PC-3 (cell line): ENCODE results near the gene KCNH1. TPM values are rescaled to one million over a fixed set of nuclear protein-coding genes. Genes with fewer than 3 reads are reported as not detected.

Source experiments
- ATAC-seq: fragments of 200-7000 bp; cut with Tn5 transposase; 2 replicates; pipeline ENCODE4 v1.9.1; 2020; ENCODE audit warnings: mild to moderate bottlenecking, moderate library complexity
- BruUV-seq: library from RNA; stranded (reverse); fragments of 400-500 nt; replicated peaks from 2 replicates; lab custom pipeline; 2021; lab: Mats Ljungman, UMichigan
- CTCF ChIA-PET: fragments of 300-600 bp; sonication (Branson Sonifier 250); formaldehyde crosslinking; loops from one replicate; lab custom pipeline; 2022; ENCODE audit warnings: antibody characterized with exemption; lab: Charles Lee
- POLR2A ChIA-PET: fragments of 300-600 bp; sonication (Branson Sonifier 250); formaldehyde crosslinking; loops from one replicate; lab custom pipeline; 2022; ENCODE audit warnings: antibody characterized with exemption; ENCODE audit not compliant: unreplicated experiment; lab: Charles Lee
- DNase-seq: peaks from one replicate; pipeline ENCODE4 v3.0.0-alpha.2; 2015
- H2AFZ ChIP-seq: fragments of 300-600 bp; sonication (generic); 2 replicates; pipeline ENCODE4 v1.6.0; 2016; ENCODE audit warnings: antibody characterized with exemption, low read length
- H3F3A ChIP-seq: fragments of 300-600 bp; sonication (generic); one replicate; pipeline ENCODE4 v1.6.0; 2017; ENCODE audit warnings: antibody characterized with exemption, low read length, control low read depth, mild to moderate bottlenecking; ENCODE audit not compliant: unreplicated experiment
- H3K27ac ChIP-seq: fragments of 300-600 bp; sonication (generic); 2 replicates; pipeline ENCODE4 v1.5.1; 2016; ENCODE audit warnings: mild to moderate bottlenecking, low read length
- H3K27me3 ChIP-seq: fragments of 300-600 bp; sonication (generic); 2 replicates; pipeline ENCODE4 v1.6.1; 2016; ENCODE audit warnings: low read length, mixed read lengths
- H3K36me3 ChIP-seq: fragments of 300-600 bp; sonication (generic); 2 replicates; pipeline ENCODE4 v1.6.1; 2016; ENCODE audit warnings: low read depth, mixed run types, low read length, mixed read lengths
- H3K4me1 ChIP-seq: fragments of 300-600 bp; sonication (generic); 2 replicates; pipeline ENCODE4 v1.5.1; 2016; ENCODE audit warnings: low read length; ENCODE audit not compliant: insufficient read depth
- H3K4me2 ChIP-seq: fragments of 300-600 bp; sonication (generic); 2 replicates; pipeline ENCODE4 v1.6.0; 2016; ENCODE audit warnings: low read length
- H3K4me3 ChIP-seq: fragments of 300-600 bp; sonication (generic); 2 replicates; pipeline ENCODE4 v1.5.1; 2016; ENCODE audit warnings: mild to moderate bottlenecking, low read length, mixed read lengths
- H3K79me2 ChIP-seq: fragments of 300-600 bp; sonication (generic); 2 replicates; pipeline ENCODE4 v1.6.1; 2017; ENCODE audit warnings: low read length, mixed read lengths
- H3K9ac ChIP-seq: fragments of 300-600 bp; sonication (generic); 2 replicates; pipeline ENCODE4 v1.6.0; 2016; ENCODE audit warnings: mild to moderate bottlenecking, low read length
- H3K9me2 ChIP-seq: fragments of 300-600 bp; sonication (generic); replicated peaks from 2 replicates; pipeline ENCODE4 v1.6.1; 2016; ENCODE audit warnings: mixed run types, low read length, mixed read lengths
- H3K9me3 ChIP-seq: fragments of 300-600 bp; sonication (generic); 2 replicates; pipeline ENCODE4 v1.6.1; 2016; ENCODE audit warnings: low read length, mixed read lengths
- H4K20me1 ChIP-seq: fragments of 300-600 bp; sonication (generic); 2 replicates; pipeline ENCODE4 v1.6.1; 2016; ENCODE audit warnings: low read length, mixed read lengths
- EZH2 ChIP-seq: fragments of 300-600 bp; sonication (generic); IDR thresholded peaks from one replicate; pipeline ENCODE4 v1.6.1; 2017; ENCODE audit warnings: antibody characterized with exemption, mild to moderate bottlenecking, low read length; ENCODE audit not compliant: unreplicated experiment
- EZH2phosphoT487 ChIP-seq: fragments of 300-600 bp; sonication (generic); IDR thresholded peaks from 2 replicates; pipeline ENCODE4 v1.6.1; 2018; ENCODE audit warnings: mild to moderate bottlenecking, antibody characterized with exemption, low read length, borderline replicate concordance
- intact Hi-C: fragments of 100-400 bp; cut with micrococcal nuclease; formaldehyde crosslinking; loops from 2 replicates; pipeline ENCODE4 v1.9.0; 2023
- total RNA-seq: library from RNA; depleted of rRNA; stranded (reverse); fragments of >200 nt; gene quantifications from 2 replicates; pipeline ENCODE4 v1.2.3, GENCODE V29; 2014
- TF ChIP-seq, protein P1 (sequence below): fragments of 300-600 bp; sonication (generic); conservative IDR thresholded peaks from 2 replicates; pipeline ENCODE4 v1.5.1; 2017; ENCODE audit warnings: antibody characterized with exemption, low read depth, mild to moderate bottlenecking, low read length

KCNH1 gene
- total RNA-seq, 1 experiment from 2014 or later: not detected

DNA sequence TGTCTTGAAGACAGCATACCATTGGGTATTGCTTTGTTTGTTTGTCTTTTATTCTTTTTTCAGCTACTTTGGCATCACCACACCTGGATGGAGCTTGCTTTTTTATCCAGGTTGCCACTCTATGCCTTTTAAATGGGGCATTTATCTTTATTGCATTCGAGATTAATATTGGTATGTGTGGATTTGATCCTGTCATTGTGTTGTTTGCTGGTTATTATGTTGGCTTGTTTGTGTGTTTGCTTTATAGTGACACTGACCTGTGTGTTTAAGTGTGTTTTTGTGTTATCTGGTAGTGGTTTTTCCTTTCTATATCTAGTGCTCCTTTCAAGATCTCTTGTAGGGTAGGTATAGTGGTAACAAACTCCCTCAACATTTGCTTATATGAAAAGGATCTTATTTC lies 24.9 kb upstream of the KCNH1 start:
- no peak for ATAC-seq
- intact Hi-C loops: no loop called here
- Histone ChIP-seq H3K27me3 (peaks cover 18% of the 10 kb centered on the region; the same call in 1 of the 2 replicates), H3K4me3 (no peak overlapping the region), H2AFZ (no peak overlapping the region), H3K4me2 (no peak overlapping the region), H3K4me1 (no peaks in the 10 kb centered on the region), H3F3A (no peaks in the 10 kb centered on the region), H3K27ac (no peak overlapping the region), H3K9me3 (peaks cover 6% of the 10 kb centered on the region; the same call in 1 of the 2 replicates), H3K9ac (no peak overlapping the region), H3K9me2 (no peaks in the 10 kb centered on the region), H3K79me2 (no peaks in the 10 kb centered on the region), H3K36me3 (no peaks in the 10 kb centered on the region), H4K20me1 (no peaks in the 10 kb centered on the region)
- CTCF ChIA-PET: no interaction called here
- POLR2A ChIA-PET: no interaction called here
- no TSS peak for BruUV-seq
- no peak for TF ChIP-seq EZH2phosphoT487
- TF ChIP-seq EZH2: no peak
- TF ChIP-seq, protein P1, sequence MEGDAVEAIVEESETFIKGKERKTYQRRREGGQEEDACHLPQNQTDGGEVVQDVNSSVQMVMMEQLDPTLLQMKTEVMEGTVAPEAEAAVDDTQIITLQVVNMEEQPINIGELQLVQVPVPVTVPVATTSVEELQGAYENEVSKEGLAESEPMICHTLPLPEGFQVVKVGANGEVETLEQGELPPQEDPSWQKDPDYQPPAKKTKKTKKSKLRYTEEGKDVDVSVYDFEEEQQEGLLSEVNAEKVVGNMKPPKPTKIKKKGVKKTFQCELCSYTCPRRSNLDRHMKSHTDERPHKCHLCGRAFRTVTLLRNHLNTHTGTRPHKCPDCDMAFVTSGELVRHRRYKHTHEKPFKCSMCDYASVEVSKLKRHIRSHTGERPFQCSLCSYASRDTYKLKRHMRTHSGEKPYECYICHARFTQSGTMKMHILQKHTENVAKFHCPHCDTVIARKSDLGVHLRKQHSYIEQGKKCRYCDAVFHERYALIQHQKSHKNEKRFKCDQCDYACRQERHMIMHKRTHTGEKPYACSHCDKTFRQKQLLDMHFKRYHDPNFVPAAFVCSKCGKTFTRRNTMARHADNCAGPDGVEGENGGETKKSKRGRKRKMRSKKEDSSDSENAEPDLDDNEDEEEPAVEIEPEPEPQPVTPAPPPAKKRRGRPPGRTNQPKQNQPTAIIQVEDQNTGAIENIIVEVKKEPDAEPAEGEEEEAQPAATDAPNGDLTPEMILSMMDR: no peak
- no peak for DNase-seq

DNA sequence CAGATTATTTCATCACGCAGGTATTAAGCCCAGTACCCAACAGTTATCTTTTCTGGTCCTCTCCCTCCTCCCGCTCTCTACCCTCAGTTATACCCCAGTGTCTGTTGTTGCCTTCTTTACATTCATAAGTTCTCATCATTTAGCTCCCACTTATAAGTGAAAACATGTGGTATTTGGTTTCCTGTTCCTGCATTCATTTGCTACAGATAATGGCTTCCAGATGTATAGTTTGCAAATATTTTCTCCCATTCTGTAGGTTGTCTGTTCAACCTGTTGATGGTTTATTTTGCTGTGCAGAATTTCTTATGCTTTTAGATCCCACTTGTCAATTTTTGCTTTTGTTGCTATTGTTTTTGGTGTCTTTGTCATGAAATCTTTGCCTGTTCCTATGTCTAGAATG lies 21.1 kb upstream of the KCNH1 start:
- BruUV-seq: no TSS peak
- no peaks in the 10 kb centered on the region for H4K20me1 ChIP-seq
- H3K36me3 ChIP-seq: no peaks in the 10 kb centered on the region
- H3K9me2 ChIP-seq: no peaks in the 10 kb centered on the region
- H3K27me3 ChIP-seq: peaks cover 5% of the 10 kb centered on the region; the same call in 1 of the 2 replicates
- ChIA-PET CTCF (no interaction called here), POLR2A (no interaction called here)
- no peak for DNase-seq
- no peak overlapping the region for H3K9ac ChIP-seq
- intact Hi-C loops: no loop called here
- no peaks in the 10 kb centered on the region for H3F3A ChIP-seq
- no peak for TF ChIP-seq EZH2
- TF ChIP-seq, protein P1: no peak
- TF ChIP-seq EZH2phosphoT487: no peak
- no peak overlapping the region for H3K4me2 ChIP-seq
- H3K4me3 ChIP-seq: no peak overlapping the region
- H3K27ac ChIP-seq: no peak overlapping the region
- no peak for ATAC-seq
- no peaks in the 10 kb centered on the region for H3K79me2 ChIP-seq
- H2AFZ ChIP-seq: no peak overlapping the region
- peaks cover 6% of the 10 kb centered on the region; the same call in 1 of the 2 replicates for H3K9me3 ChIP-seq
- no peaks in the 10 kb centered on the region for H3K4me1 ChIP-seq

GRCh38 chr1:211153932-211154331 lies 20.0 kb upstream of the KCNH1 start:
- Histone ChIP-seq H3K4me1 (no peaks in the 10 kb centered on the region), H3K9me3 (peaks cover 3% of the 10 kb centered on the region; the same call in 1 of the 2 replicates), H3K36me3 (no peaks in the 10 kb centered on the region), H4K20me1 (no peaks in the 10 kb centered on the region), H3K27ac (no peak overlapping the region), H3K27me3 (peaks cover 12% of the 10 kb centered on the region; the same call in 1 of the 2 replicates), H3K79me2 (no peaks in the 10 kb centered on the region), H3K4me3 (no peak overlapping the region), H3K9me2 (no peaks in the 10 kb centered on the region), H3K4me2 (no peak overlapping the region), H3F3A (no peaks in the 10 kb centered on the region), H2AFZ (no peak overlapping the region), H3K9ac (no peak overlapping the region)
- POLR2A ChIA-PET: no interaction called here
- CTCF ChIA-PET: no interaction called here
- DNase-seq (no peak), ATAC-seq (no peak)
- TF ChIP-seq, protein P1: no peak
- TF ChIP-seq EZH2 (no peak), EZH2phosphoT487 (no peak)
- intact Hi-C loops: no loop called here
- no TSS peak for BruUV-seq
